ENCODE measurements around the gene ABCB9. TPM values are rescaled to one million over a fixed set of nuclear protein-coding genes. Genes with fewer than 3 reads are reported as not detected.

Gene ABCB9
- total and polyA plus RNA-seq, 2 experiments from 2014 or later: 1.2 to 7.0 TPM

GRCh38 chr12:122932207-122932606 is 34.1 kb downstream of the ABCB9 start:
- no peaks in the 10 kb centered on the region; the same call in 1 of the 2 replicates for H4K20me1 ChIP-seq (replicated peaks; ENCODE audit: insufficient read depth)
- Mint-ChIP-seq H3K36me3 (ENCODE audit: low read depth) (no peaks in the 10 kb centered on the region), H3K4me1 (no peaks in the 10 kb centered on the region; the same call in 2 of the 3 replicates), H3K4me3 (no peak overlapping the region), H3K27ac (no peak overlapping the region), H3K9me3 (no peaks in the 10 kb centered on the region), H3K27me3 (ENCODE audit: insufficient read depth, low read depth, poor library complexity) (peaks cover 7% of the 10 kb centered on the region)
- H3K4me1 ChIP-seq (ENCODE audit: insufficient read depth): no peaks in the 10 kb centered on the region
- no peaks in the 10 kb centered on the region for H3K9me2 ChIP-seq (ENCODE audit: insufficient read depth)
- no peak overlapping the region for H3K27ac ChIP-seq (ENCODE audit: low read depth)
- DNase-seq (ENCODE audit: low spot score): no peak
- H3K79me2 ChIP-seq (replicated peaks; ENCODE audit: insufficient read depth): no peaks in the 10 kb centered on the region
- TF ChIP-seq ZNF114 (CRISPR knock-in tag; IDR thresholded peaks at IDR 0.05) (no peak), ZNF331 (CRISPR knock-in tag; IDR thresholded peaks at IDR 0.05; ENCODE audit: low read depth) (no peak), CREB1 (CRISPR knock-in tag; IDR thresholded peaks at IDR 0.05; ENCODE audit: low read depth) (no peak), EZH2phosphoT487 (IDR thresholded peaks at IDR 0.05; ENCODE audit: unreplicated experiment) (no peak)
- H3K4me2 ChIP-seq: no peak overlapping the region
- no peak overlapping the region for H2AFZ ChIP-seq
- no peaks in the 10 kb centered on the region for H3K36me3 ChIP-seq (ENCODE audit: insufficient read depth)
- H3K4me3 ChIP-seq: no peak overlapping the region
- H3K27me3 ChIP-seq (ENCODE audit: insufficient read depth): no peaks in the 10 kb centered on the region
- H3F3A ChIP-seq (replicated peaks; ENCODE audit: low read depth): no peaks in the 10 kb centered on the region
- ATAC-seq: no peak

GRCh38 chr12:122929812-122930211 is 36.5 kb downstream of the ABCB9 start:
- H3K9me2 ChIP-seq (ENCODE audit: insufficient read depth): no peaks in the 10 kb centered on the region
- H3K27me3 ChIP-seq (ENCODE audit: insufficient read depth): no peaks in the 10 kb centered on the region
- H3K36me3 Mint-ChIP-seq (ENCODE audit: low read depth): no peaks in the 10 kb centered on the region
- H3K4me1 Mint-ChIP-seq: no peaks in the 10 kb centered on the region; the same call in 2 of the 3 replicates
- no peak for TF ChIP-seq ZNF331 (CRISPR knock-in tag; IDR thresholded peaks at IDR 0.05; ENCODE audit: low read depth)
- no peak for TF ChIP-seq REST (IDR thresholded peaks at IDR 0.05; ENCODE audit: unreplicated experiment)
- TF ChIP-seq ZNF462 (CRISPR knock-in tag; IDR thresholded peaks at IDR 0.05): no peak
- TF ChIP-seq CREB1 (CRISPR knock-in tag; IDR thresholded peaks at IDR 0.05; ENCODE audit: low read depth): no peak
- no peak for TF ChIP-seq STAT1 (IDR thresholded peaks at IDR 0.05; ENCODE audit: unreplicated experiment)
- TF ChIP-seq EZH2 (IDR thresholded peaks at IDR 0.05; ENCODE audit: low read depth, unreplicated experiment): no peak
- no peak for TF ChIP-seq NANOG (IDR thresholded peaks at IDR 0.05; ENCODE audit: borderline replicate concordance)
- no peak for TF ChIP-seq EZH2phosphoT487 (IDR thresholded peaks at IDR 0.05; ENCODE audit: unreplicated experiment)
- TF ChIP-seq ZNF114 (CRISPR knock-in tag; IDR thresholded peaks at IDR 0.05): no peak
- TF ChIP-seq CTCF (conservative IDR thresholded peaks at IDR 0.05; ENCODE audit: low read depth in 2 of 2): no peak
- no peak for TF ChIP-seq POLR2AphosphoS5 (IDR thresholded peaks at IDR 0.05; ENCODE audit: low read depth)
- no peak overlapping the region for H3K4me3 Mint-ChIP-seq
- no peaks in the 10 kb centered on the region for H3K4me1 ChIP-seq (ENCODE audit: insufficient read depth)
- H3K27me3 Mint-ChIP-seq (ENCODE audit: insufficient read depth, low read depth, poor library complexity): peaks cover 7% of the 10 kb centered on the region
- H3K9me3 Mint-ChIP-seq: no peaks in the 10 kb centered on the region
- H3K79me2 ChIP-seq (replicated peaks; ENCODE audit: insufficient read depth): no peaks in the 10 kb centered on the region
- no peak for ATAC-seq
- no peak overlapping the region for H3K4me2 ChIP-seq
- H3K36me3 ChIP-seq (ENCODE audit: insufficient read depth): no peaks in the 10 kb centered on the region
- no peaks in the 10 kb centered on the region for H3F3A ChIP-seq (replicated peaks; ENCODE audit: low read depth)
- H4K20me1 ChIP-seq (replicated peaks; ENCODE audit: insufficient read depth): no peaks in the 10 kb centered on the region; the same call in 1 of the 2 replicates
- no peak overlapping the region for H2AFZ ChIP-seq
- no peak for DNase-seq (ENCODE audit: low spot score)
- H3K4me3 ChIP-seq: no peak overlapping the region
- H3K27ac ChIP-seq (ENCODE audit: low read depth): no peak overlapping the region
- H3K27ac Mint-ChIP-seq: no peak overlapping the region
